Vagina (tissue), 2 donors: ENCODE data around the gene GRIK3. TPM values are rescaled to one million over a fixed set of nuclear protein-coding genes. Genes with fewer than 3 reads are reported as not detected.

ENCODE experiments used
- DNase-seq, 2 donors: peaks; one replicate each; pipeline ENCODE4 v3.0.0-alpha.2; 2017; ENCODE audit errors: extremely low spot score in 2 of 2
- H3K27ac ChIP-seq: fragments of 200-600 bp; sonication (generic); one replicate; pipeline ENCODE4 v1.5.1; 2019
- H3K27me3 ChIP-seq: fragments of 200-600 bp; sonication (generic); one replicate; pipeline ENCODE4 v1.5.1; 2019
- H3K36me3 ChIP-seq, 2 donors: fragments of 200-600 bp; sonication (generic); one replicate each; pipeline ENCODE4 v1.5.1; 2017 to 2019
- H3K4me1 ChIP-seq: fragments of 200-600 bp; sonication (generic); one replicate; pipeline ENCODE4 v1.5.1; 2019
- H3K4me3 ChIP-seq, 2 donors: fragments of 200-600 bp; sonication (generic); 1 replicate in 1 of 2; 2 replicates in 1 of 2; pipeline ENCODE4 v1.5.1; 2016 to 2019
- H3K9me3 ChIP-seq: fragments of 200-600 bp; sonication (generic); one replicate; pipeline ENCODE4 v1.5.1; 2019
- CTCF ChIP-seq, 3 experiments: fragments of 450-650 bp in 2 of 3; fragments of 200-600 bp in 1 of 3; sonication (generic) in 1 of 3; IDR thresholded peaks; one replicate each; pipeline ENCODE4 v1.5.1; 2017 to 2019; ENCODE audit warnings: antibody characterized with exemption in 3 of 3, mild to moderate bottlenecking in 2 of 3, moderate library complexity in 2 of 3
- POLR2A ChIP-seq, 2 donors: fragments of 450-650 bp; IDR thresholded peaks; one replicate each; pipeline ENCODE4 v1.6.1; 2017; ENCODE audit warnings: antibody characterized with exemption in 2 of 2, mild to moderate bottlenecking in 2 of 2, moderate library complexity in 2 of 2
- POLR2AphosphoS5 ChIP-seq, 2 donors: sonication (generic); formaldehyde crosslinking; IDR thresholded peaks; one replicate each; pipeline ENCODE4 v1.9.0; 2017; ENCODE audit warnings: antibody characterized with exemption in 2 of 2, mild to moderate bottlenecking in 2 of 2, low read depth in 1 of 2; ENCODE audit not compliant: insufficient read depth in 1 of 2
- intact Hi-C: fragments of 100-400 bp; cut with DNase I; formaldehyde crosslinking; loops from one replicate; pipeline ENCODE4 v1.15.1; 2023
- total RNA-seq: library from RNA; depleted of rRNA; stranded (reverse); fragments of >200 nt; gene quantifications from one replicate; pipeline ENCODE4 v1.2.3, GENCODE V29; 2016

The GRIK3 gene
- total RNA-seq, 1 donor from 2014 or later: 0.74 TPM

GRCh38 chr1:37076168-37076567 lies 41.9 kb upstream of the GRIK3 start:
- Histone ChIP-seq H3K4me1 (no peaks in the 10 kb centered on the region), H3K4me3 (no peak overlapping the region), H3K36me3 (no peaks in the 10 kb centered on the region), H3K27ac (no peak overlapping the region), H3K9me3 (no peaks in the 10 kb centered on the region), H3K27me3 (no peaks in the 10 kb centered on the region)
- TF ChIP-seq CTCF (IDR thresholded peaks at IDR 0.05): no peak
- no peak for TF ChIP-seq POLR2A (IDR thresholded peaks at IDR 0.05)
- TF ChIP-seq POLR2AphosphoS5 (IDR thresholded peaks at IDR 0.05; ENCODE audit: insufficient read depth in 1 of 2, low read depth in 1 of 2): no peak
- intact Hi-C loops: no loop called here
- DNase-seq: no peak

GRCh38 chr1:37073854-37074379 lies 39.6 kb upstream of the GRIK3 start:
- Histone ChIP-seq H3K27ac (no peak overlapping the region), H3K9me3 (no peaks in the 10 kb centered on the region), H3K4me1 (no peaks in the 10 kb centered on the region), H3K4me3 (no peak overlapping the region), H3K36me3 (no peaks in the 10 kb centered on the region), H3K27me3 (no peaks in the 10 kb centered on the region)
- no peak for DNase-seq
- intact Hi-C loops: no loop called here
- TF ChIP-seq POLR2A (IDR thresholded peaks at IDR 0.05): no peak
- no peak for TF ChIP-seq POLR2AphosphoS5 (IDR thresholded peaks at IDR 0.05; ENCODE audit: insufficient read depth in 1 of 2, low read depth in 1 of 2)
- TF ChIP-seq CTCF (IDR thresholded peaks at IDR 0.05): no peak

- Histone ChIP-seq H3K9me3 (no peaks in the 10 kb centered on the region), H3K4me1 (no peaks in the 10 kb centered on the region), H3K27ac (no peak overlapping the region), H3K36me3 (no peaks in the 10 kb centered on the region), H3K27me3 (no peaks in the 10 kb centered on the region), H3K4me3 (no peak overlapping the region)
- TF ChIP-seq POLR2A (IDR thresholded peaks at IDR 0.05): no peak
- no peak for TF ChIP-seq POLR2AphosphoS5 (IDR thresholded peaks at IDR 0.05; ENCODE audit: insufficient read depth in 1 of 2, low read depth in 1 of 2)
- no peak for TF ChIP-seq CTCF (IDR thresholded peaks at IDR 0.05)
- intact Hi-C loops: no loop called here
- DNase-seq: no peak
Measured at GRCh38 chr1:37073152-37073853, 39.0 kb upstream of the GRIK3 start.

GRCh38 chr1:37071829-37072228 lies 37.5 kb upstream of the GRIK3 start:
- Histone ChIP-seq H3K4me3 (no peak overlapping the region), H3K27ac (no peak overlapping the region), H3K9me3 (no peaks in the 10 kb centered on the region), H3K36me3 (no peaks in the 10 kb centered on the region), H3K27me3 (no peaks in the 10 kb centered on the region), H3K4me1 (no peaks in the 10 kb centered on the region)
- DNase-seq: no peak
- no peak for TF ChIP-seq POLR2A (IDR thresholded peaks at IDR 0.05)
- TF ChIP-seq CTCF (IDR thresholded peaks at IDR 0.05): no peak
- TF ChIP-seq POLR2AphosphoS5 (IDR thresholded peaks at IDR 0.05; ENCODE audit: insufficient read depth in 1 of 2, low read depth in 1 of 2): no peak
- intact Hi-C loops: no loop called here

- Histone ChIP-seq H3K36me3 (no peaks in the 10 kb centered on the region), H3K27ac (no peak overlapping the region), H3K4me3 (no peak overlapping the region), H3K27me3 (no peaks in the 10 kb centered on the region), H3K4me1 (no peaks in the 10 kb centered on the region), H3K9me3 (no peaks in the 10 kb centered on the region)
- TF ChIP-seq POLR2AphosphoS5 (IDR thresholded peaks at IDR 0.05; ENCODE audit: insufficient read depth in 1 of 2, low read depth in 1 of 2): no peak
- TF ChIP-seq CTCF (IDR thresholded peaks at IDR 0.05): no peak
- no peak for TF ChIP-seq POLR2A (IDR thresholded peaks at IDR 0.05)
- DNase-seq: no peak
- intact Hi-C loops: no loop called here
Measured at GRCh38 chr1:37070126-37070525, 35.8 kb upstream of the GRIK3 start.
